Measurements from ENCODE around the gene MINPP1.

DNA sequence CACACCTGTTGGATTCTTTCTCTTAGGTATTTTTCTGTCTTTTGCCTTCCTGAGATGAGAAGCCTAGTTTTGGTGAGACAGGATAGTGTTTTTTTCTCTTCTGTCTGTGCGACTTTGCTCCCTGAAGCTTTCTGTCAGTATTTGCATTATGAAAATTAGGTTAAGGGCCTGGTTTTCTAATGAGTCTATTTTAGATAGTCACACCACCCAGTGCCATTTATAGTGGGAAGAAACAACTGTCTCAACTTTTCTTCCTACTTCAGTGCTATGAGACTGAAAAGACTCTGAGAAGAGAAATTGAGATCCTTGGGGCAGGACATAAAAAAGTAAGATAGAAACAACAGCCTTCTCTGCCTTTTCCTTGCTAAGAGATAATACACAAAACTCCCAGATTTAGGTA is 53.6 kb downstream of the MINPP1 start:
- TF ChIP-seq ZNF274 (IDR thresholded peaks at IDR 0.05; ENCODE audit: low read depth, low read length) (no peak), YY1 (IDR thresholded peaks at IDR 0.05; ENCODE audit: insufficient read depth, insufficient read length) (no peak)
